HCT116 (cell line): Measurements from ENCODE around the gene TAF10. TPM values are rescaled to one million over a fixed set of nuclear protein-coding genes. Genes with fewer than 3 reads are reported as not detected.

Source experiments
- ATAC-seq: fragments of 200-7000 bp; cut with Tn5 transposase; 2 replicates; pipeline ENCODE4 v1.9.1; 2020; ENCODE audit warnings: mild to moderate bottlenecking, moderate library complexity
- BruUV-seq: library from RNA; stranded (reverse); fragments of 400-500 nt; replicated peaks from 2 replicates; lab custom pipeline; 2021; lab: Mats Ljungman, UMichigan
- CTCF ChIA-PET: fragments of 300-600 bp; sonication (Branson Sonifier 250); formaldehyde crosslinking; loops from one replicate; lab custom pipeline; 2021; ENCODE audit warnings: antibody characterized with exemption; lab: Charles Lee
- POLR2A ChIA-PET: fragments of 300-600, 350-600 bp; sonication (Branson Sonifier 250); formaldehyde crosslinking; loops from one replicate; lab custom pipeline; 2021; ENCODE audit warnings: antibody characterized with exemption; lab: Charles Lee
- RAD21 ChIA-PET, 2 experiments: fragments of 300-600 bp; sonication (Branson Sonifier 250); formaldehyde crosslinking; loops; one replicate each; lab custom pipeline; 2023; ENCODE audit warnings: low total read pairs in 2 of 2; ENCODE audit not compliant: uncharacterized antibody in 2 of 2, unreplicated experiment in 2 of 2, low non-redundant PET in 1 of 2; lab: Charles Lee
- DNase-seq: peaks from one replicate; pipeline ENCODE4 v3.0.0-alpha.2; 2010; ENCODE audit warnings: low read depth, low spot score
- H2AFZ ChIP-seq: fragments of 200-600 bp; shearing (Covaris generic), sonication (generic); 2 replicates; pipeline ENCODE4 v1.6.1; 2017; ENCODE audit warnings: low read depth, mixed run types, mixed read lengths, antibody characterized with exemption, low read length; ENCODE audit not compliant: poor library complexity, severe bottlenecking
- H3K27ac ChIP-seq: 2 replicates; pipeline ENCODE4 v1.5.1; 2012; ENCODE audit warnings: low read depth, low read length
- H3K27me3 ChIP-seq: fragments of 200-600 bp; sonication (generic); 2 replicates; pipeline ENCODE4 v1.6.1; 2016; ENCODE audit warnings: mixed run types, low read length, mixed read lengths; ENCODE audit not compliant: insufficient read depth
- H3K36me3 ChIP-seq, 2 experiments: fragments of 200-500 bp in 1 of 2; fragments of 200-600 bp in 1 of 2; sonication (Bioruptor generic) in 1 of 2; sonication (generic) in 1 of 2; 2 replicates each; pipeline versions ENCODE4 v1.5.1 to v1.6.1; 2014 to 2016; ENCODE audit warnings: low read length in 2 of 2, inconsistent platforms in 1 of 2, mixed read lengths in 1 of 2, mixed run types in 1 of 2; ENCODE audit not compliant: insufficient read depth in 2 of 2, control insufficient read depth in 1 of 2
- H3K4me1 ChIP-seq, 2 experiments: fragments of 200-600 bp in 1 of 2; sonication (generic) in 1 of 2; 2 replicates each; pipeline versions ENCODE4 v1.5.1 to v1.6.1; 2012 to 2017; ENCODE audit warnings: low read length in 2 of 2, inconsistent platforms in 1 of 2, mild to moderate bottlenecking in 1 of 2, mixed read lengths in 1 of 2, mixed run types in 1 of 2, moderate library complexity in 1 of 2; ENCODE audit not compliant: insufficient read depth in 2 of 2, control insufficient read depth in 1 of 2
- H3K4me2 ChIP-seq: fragments of 200-600 bp; sonication (generic); 2 replicates; pipeline ENCODE4 v1.6.1; 2017; ENCODE audit warnings: mixed run types, low read length, mixed read lengths
- H3K4me3 ChIP-seq, 2 experiments: fragments of 200-600 bp in 1 of 2; sonication (generic) in 1 of 2; replicated peaks in 1 of 2; 2 replicates each; pipeline ENCODE4 v1.5.1; 2011 to 2016; ENCODE audit warnings: low read length in 2 of 2, control low read depth in 1 of 2, low read depth in 1 of 2, mild to moderate bottlenecking in 1 of 2, mixed read lengths in 1 of 2, mixed run types in 1 of 2
- H3K79me2 ChIP-seq: fragments of 200-600 bp; sonication (generic); 2 replicates; pipeline ENCODE4 v1.6.1; 2017; ENCODE audit warnings: mild to moderate bottlenecking, mixed run types, low read length, moderate library complexity, mixed read lengths; ENCODE audit not compliant: insufficient read depth
- H3K9ac ChIP-seq: fragments of 200-600 bp; sonication (generic); 2 replicates; pipeline ENCODE4 v1.6.1; 2016; ENCODE audit warnings: low read length, mixed read lengths
- H3K9me2 ChIP-seq: fragments of 200-600 bp; sonication (generic), shearing (Covaris generic); 2 replicates; pipeline ENCODE4 v1.6.1; 2017; ENCODE audit warnings: mixed run types, mild to moderate bottlenecking, moderate library complexity; ENCODE audit not compliant: insufficient read depth
- H3K9me3 ChIP-seq, 2 experiments: fragments of 200-500 bp in 1 of 2; fragments of 200-600 bp in 1 of 2; sonication (Bioruptor generic) in 1 of 2; sonication (generic) in 1 of 2; 2 replicates each; pipeline ENCODE4 v1.6.1; 2014 to 2017; ENCODE audit warnings: low read length in 2 of 2, mixed read lengths in 2 of 2, inconsistent platforms in 1 of 2, low read depth in 1 of 2, mild to moderate bottlenecking in 1 of 2, mixed run types in 1 of 2, moderate library complexity in 1 of 2; ENCODE audit not compliant: control insufficient read depth in 1 of 2, insufficient read depth in 1 of 2
- H4K20me1 ChIP-seq: fragments of 200-600 bp; sonication (generic), shearing (Covaris generic); 2 replicates; pipeline ENCODE4 v1.6.1; 2017; ENCODE audit warnings: mixed run types, mild to moderate bottlenecking, moderate library complexity; ENCODE audit not compliant: insufficient read depth
- EZH2phosphoT487 ChIP-seq: fragments of 200-600 bp; IDR thresholded peaks from 2 replicates; pipeline ENCODE4 v1.6.1; 2018; ENCODE audit warnings: antibody characterized with exemption, borderline replicate concordance
- POLR2AphosphoS5 ChIP-seq: IDR thresholded peaks from 2 replicates; pipeline ENCODE4 v1.6.1; 2011; ENCODE audit warnings: mild to moderate bottlenecking, low read depth, low read length, moderate library complexity
- SP1 ChIP-seq: IDR thresholded peaks from 2 replicates; pipeline ENCODE4 v1.6.1; 2012; ENCODE audit warnings: low read depth
- TCF7L2 ChIP-seq: IDR thresholded peaks from 2 replicates; pipeline ENCODE4 v1.7.0; 2011; ENCODE audit warnings: borderline replicate concordance, inconsistent platforms; ENCODE audit not compliant: insufficient read depth, insufficient read length; ENCODE audit errors: extremely low read depth
- ZNF274 ChIP-seq: fragments of 200-500 bp; sonication (Bioruptor generic); IDR thresholded peaks from 2 replicates; pipeline ENCODE4 v1.6.1; 2014; ENCODE audit warnings: mild to moderate bottlenecking, low read depth, low read length, inconsistent platforms
- intact Hi-C: fragments of 100-400 bp; cut with micrococcal nuclease; formaldehyde crosslinking; loops from 2 replicates; pipeline ENCODE4 v1.10.0; 2022
- total RNA-seq: library from RNA; stranded (reverse); gene quantifications from one replicate; pipeline ENCODE4 v1.2.1, GENCODE V29; 2021; ENCODE audit not compliant: unreplicated experiment
- TF ChIP-seq, protein P1 (sequence below), 3 experiments: fragments of 200-600 bp in 1 of 3; sonication (generic) in 1 of 3; IDR thresholded peaks in 2 of 3; conservative IDR thresholded peaks in 1 of 3; 2 replicates each; pipeline ENCODE4 v1.5.1; 2012 to 2017; ENCODE audit warnings: low read depth in 2 of 3, low read length in 2 of 3, antibody characterized with exemption in 1 of 3, borderline replicate concordance in 1 of 3, control low read depth in 1 of 3, mild to moderate bottlenecking in 1 of 3, mixed read lengths in 1 of 3, mixed run types in 1 of 3, moderate library complexity in 1 of 3; ENCODE audit not compliant: insufficient read depth in 1 of 3

Gene TAF10
- total RNA-seq, 1 experiment from 2014 or later: 151 TPM

DNA sequence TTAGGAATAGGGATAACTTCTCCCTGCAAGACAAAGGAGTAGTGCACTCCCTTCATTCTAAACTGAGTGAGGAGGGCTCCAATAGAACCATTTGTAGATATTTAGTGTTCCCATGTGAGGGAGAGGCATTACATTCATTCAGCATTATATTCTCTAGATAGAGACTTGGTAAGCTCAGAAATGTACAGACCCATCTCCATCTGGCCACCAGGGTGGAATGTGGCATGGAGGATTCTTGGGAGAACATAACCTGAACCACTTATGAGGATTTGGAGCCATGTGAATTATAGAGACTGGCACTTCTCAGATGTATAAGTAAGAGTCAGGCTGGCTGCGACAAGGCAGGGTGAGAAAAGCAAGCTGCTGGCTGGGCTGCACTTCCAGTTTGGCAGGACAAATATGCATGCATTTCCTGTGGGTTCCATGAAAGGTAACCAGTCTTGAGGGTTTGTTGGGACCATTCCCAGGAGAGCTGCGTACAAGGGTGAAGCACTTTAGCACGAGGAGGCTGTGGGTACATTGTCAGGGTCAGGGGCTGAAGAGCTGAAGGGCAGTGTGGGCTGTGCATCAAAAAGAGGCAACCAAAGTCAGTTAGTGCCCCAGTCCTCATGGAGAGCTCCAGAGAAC lies 17.8 kb downstream of the TAF10 start:
- no peaks in the 10 kb centered on the region for H3K9me3 ChIP-seq
- H4K20me1 ChIP-seq: no peaks in the 10 kb centered on the region
- H3K27me3 ChIP-seq: no peaks in the 10 kb centered on the region
- H3K4me1 ChIP-seq: no peaks in the 10 kb centered on the region
- H3K79me2 ChIP-seq: peaks cover 16% of the 10 kb centered on the region
- ChIA-PET POLR2A (no interaction called here), RAD21 (no interaction called here), CTCF (no interaction called here)
- H2AFZ ChIP-seq: no peak overlapping the region
- no peak overlapping the region for H3K9ac ChIP-seq
- no TSS peak for BruUV-seq
- TF ChIP-seq, protein P1, sequence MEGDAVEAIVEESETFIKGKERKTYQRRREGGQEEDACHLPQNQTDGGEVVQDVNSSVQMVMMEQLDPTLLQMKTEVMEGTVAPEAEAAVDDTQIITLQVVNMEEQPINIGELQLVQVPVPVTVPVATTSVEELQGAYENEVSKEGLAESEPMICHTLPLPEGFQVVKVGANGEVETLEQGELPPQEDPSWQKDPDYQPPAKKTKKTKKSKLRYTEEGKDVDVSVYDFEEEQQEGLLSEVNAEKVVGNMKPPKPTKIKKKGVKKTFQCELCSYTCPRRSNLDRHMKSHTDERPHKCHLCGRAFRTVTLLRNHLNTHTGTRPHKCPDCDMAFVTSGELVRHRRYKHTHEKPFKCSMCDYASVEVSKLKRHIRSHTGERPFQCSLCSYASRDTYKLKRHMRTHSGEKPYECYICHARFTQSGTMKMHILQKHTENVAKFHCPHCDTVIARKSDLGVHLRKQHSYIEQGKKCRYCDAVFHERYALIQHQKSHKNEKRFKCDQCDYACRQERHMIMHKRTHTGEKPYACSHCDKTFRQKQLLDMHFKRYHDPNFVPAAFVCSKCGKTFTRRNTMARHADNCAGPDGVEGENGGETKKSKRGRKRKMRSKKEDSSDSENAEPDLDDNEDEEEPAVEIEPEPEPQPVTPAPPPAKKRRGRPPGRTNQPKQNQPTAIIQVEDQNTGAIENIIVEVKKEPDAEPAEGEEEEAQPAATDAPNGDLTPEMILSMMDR (IDR thresholded peaks at IDR 0.05 in 2 of 3, conservative IDR thresholded peaks at IDR 0.05 in 1 of 3; ENCODE audit: borderline replicate concordance in 1 of 3, insufficient read depth in 1 of 3, low read depth in 2 of 3, low read length in 2 of 3): peak in 1 of 3 experiments; percentile 17; a peak in 1 of 6 replicates
- no peak for TF ChIP-seq ZNF274
- TF ChIP-seq TCF7L2: no peak
- ATAC-seq (peak; percentile 50; the same call in 1 of the 2 replicates), DNase-seq (no peak)
- intact Hi-C loops: no loop called here
- no peak overlapping the region for H3K4me2 ChIP-seq
- no peak overlapping the region for H3K4me3 ChIP-seq
- H3K36me3 ChIP-seq: peaks cover 19 to 20% of the 10 kb centered on the region in 2 experiments; a peak in 3 of 4 replicates
- no peaks in the 10 kb centered on the region for H3K9me2 ChIP-seq
- no peak overlapping the region for H3K27ac ChIP-seq

DNA sequence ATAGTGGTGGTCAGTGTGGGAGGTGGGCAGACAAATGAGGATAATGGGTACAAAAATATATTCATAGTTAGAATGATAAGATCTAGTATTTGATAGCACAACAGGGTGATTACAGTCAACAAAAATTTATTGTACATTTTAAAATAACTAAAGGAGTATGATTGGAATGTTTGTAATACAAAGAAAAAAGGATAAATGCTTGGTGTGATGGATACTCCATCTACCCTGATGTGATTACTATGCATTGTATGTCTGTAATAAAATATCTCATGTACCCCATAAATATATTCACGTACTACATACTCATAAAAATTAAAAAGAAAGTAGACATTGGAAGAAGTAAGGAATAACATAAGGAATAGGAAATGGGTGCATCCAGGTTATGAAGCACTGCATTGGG lies 24.0 kb downstream of the TAF10 start:
- H3K4me3 ChIP-seq: no peak overlapping the region
- RAD21 ChIA-PET: no interaction called here
- H3K27me3 ChIP-seq: no peaks in the 10 kb centered on the region
- no peak for DNase-seq
- no peaks in the 10 kb centered on the region for H3K4me1 ChIP-seq
- TF ChIP-seq EZH2phosphoT487: no peak
- TF ChIP-seq POLR2AphosphoS5: no peak
- TF ChIP-seq ZNF274: no peak
- TF ChIP-seq SP1: no peak
- TF ChIP-seq, all 23 proteins: peak for 0
- Histone ChIP-seq H3K79me2 (0 out of 2 replicates have a peak, but pooled peaks cover 5% of the 10 kb centered on the region), H4K20me1 (no peaks in the 10 kb centered on the region), H3K27ac (no peak overlapping the region), H3K4me2 (no peak overlapping the region), H3K9me3 (peaks cover 4 to 13% of the 10 kb centered on the region in 2 experiments; a peak in 1 of 4 replicates), H2AFZ (no peak overlapping the region), H3K9ac (no peak overlapping the region), H3K9me2 (no peaks in the 10 kb centered on the region), H3K36me3 (peaks cover 0 to 5% of the 10 kb centered on the region in 2 experiments; a peak in 2 of 4 replicates)
- intact Hi-C loops: no loop called here
- POLR2A ChIA-PET: no interaction called here
- no peak for ATAC-seq
- BruUV-seq: no TSS peak
- CTCF ChIA-PET: no interaction called here
